A673 (cell line): ENCODE measurements around the gene SGMS1.

ENCODE experiments used
- CTCF ChIP-seq: fragments of 300-800, 200-600 bp; sonication (generic); conservative IDR thresholded peaks from 2 replicates; pipeline ENCODE4 v1.5.1; 2017; ENCODE audit warnings: low read depth, mild to moderate bottlenecking, antibody characterized with exemption, low read length, moderate library complexity, mixed read lengths
- EZH2 ChIP-seq: fragments of 200-600 bp; sonication (generic); IDR thresholded peaks from 2 replicates; pipeline ENCODE4 v1.6.1; 2017; ENCODE audit warnings: borderline replicate concordance, low read depth, mild to moderate bottlenecking, mixed read lengths, antibody characterized with exemption, low read length; ENCODE audit not compliant: poor library complexity, severe bottlenecking

GRCh38 chr10:50351483-50352146, 272.1 kb downstream of the SGMS1 start:
- TF ChIP-seq CTCF (no peak), EZH2 (no peak)
